Uterus (tissue), 4 donors: ENCODE results near the gene KCNIP1. TPM values are rescaled to one million over a fixed set of nuclear protein-coding genes. Genes with fewer than 3 reads are reported as not detected.

Source experiments
- DNase-seq, 2 donors: peaks; one replicate each; pipeline ENCODE4 v3.0.0-alpha.2; 2019 to 2020
- H3K27ac ChIP-seq, 2 donors: fragments of 200-600 bp; sonication (generic); 1 replicate in 1 of 2; 2 replicates in 1 of 2; pipeline ENCODE4 v1.5.1; 2016 to 2018
- H3K27me3 ChIP-seq, 2 donors: fragments of 200-600 bp; sonication (generic); one replicate each; pipeline ENCODE4 v1.5.1; 2018 to 2019; ENCODE audit warnings: control low read depth in 1 of 2
- H3K36me3 ChIP-seq, 2 donors: fragments of 200-600 bp; sonication (generic); one replicate each; pipeline ENCODE4 v1.5.1; 2019; ENCODE audit warnings: control low read depth in 1 of 2
- H3K4me1 ChIP-seq, 2 donors: fragments of 200-600 bp; sonication (generic); one replicate each; pipeline ENCODE4 v1.5.1; 2018 to 2019; ENCODE audit warnings: control low read depth in 1 of 2
- H3K4me3 ChIP-seq, 2 donors: fragments of 200-600 bp; sonication (generic); 1 replicate in 1 of 2; 2 replicates in 1 of 2; pipeline ENCODE4 v1.5.1; 2018 to 2019; ENCODE audit warnings: mild to moderate bottlenecking in 1 of 2
- H3K9me3 ChIP-seq, 2 donors: fragments of 200-600 bp; sonication (generic); one replicate each; pipeline ENCODE4 v1.5.1; 2019; ENCODE audit warnings: control low read depth in 1 of 2
- POLR2A ChIP-seq, 2 donors: fragments of 450-650 bp; IDR thresholded peaks; one replicate each; pipeline ENCODE4 v1.6.1; 2016; ENCODE audit warnings: antibody characterized with exemption in 2 of 2, mild to moderate bottlenecking in 1 of 2, moderate library complexity in 1 of 2
- intact Hi-C: fragments of 100-400 bp; cut with DNase I; formaldehyde crosslinking; loops from one replicate; pipeline ENCODE4 v1.15.1; 2023; ENCODE audit warnings: low total_unique reads
- total RNA-seq, 4 donors: library from RNA; depleted of rRNA in 3 of 4; stranded (reverse); fragments of >200 nt in 3 of 4; gene quantifications; one replicate each; pipeline versions ENCODE4 v1.1.0 to v1.2.4, GENCODE V29; 2014 to 2023
- TF ChIP-seq, protein P1 (sequence below), 4 experiments: fragments of 200-600 bp in 2 of 4; fragments of 450-650 bp in 2 of 4; sonication (generic) in 2 of 4; IDR thresholded peaks; one replicate each; pipeline ENCODE4 v1.5.1; 2016 to 2019; ENCODE audit warnings: antibody characterized with exemption in 4 of 4, mild to moderate bottlenecking in 2 of 4, moderate library complexity in 1 of 4
- donor health status: DM: yes; HTN: yes; CAD: no.

Gene KCNIP1
- total RNA-seq, 4 donors from 2014 or later: 1.3 to 7.0 (median 3.9) TPM

DNA sequence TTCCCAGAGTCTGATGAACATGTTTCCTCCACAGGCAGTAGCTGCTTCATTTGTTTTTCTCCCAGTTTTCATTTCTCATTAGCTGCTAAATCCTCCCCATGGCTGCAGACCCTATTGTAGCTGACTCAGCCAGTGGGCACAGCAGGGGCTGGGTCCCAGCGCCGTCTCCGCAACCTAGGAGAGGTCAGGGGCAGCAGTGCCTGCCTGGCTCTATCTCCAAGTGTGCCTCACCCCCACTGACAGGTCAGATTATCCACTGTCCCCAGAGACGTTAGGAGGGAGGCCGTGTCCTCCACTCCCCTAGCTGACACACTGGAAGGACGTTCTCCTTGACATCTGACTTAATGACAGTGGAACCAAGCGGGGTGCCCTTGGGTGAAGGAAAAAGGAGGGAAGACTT lies 31.1 kb downstream of the KCNIP1 start:
- no peaks in the 10 kb centered on the region for H3K36me3 ChIP-seq

DNA sequence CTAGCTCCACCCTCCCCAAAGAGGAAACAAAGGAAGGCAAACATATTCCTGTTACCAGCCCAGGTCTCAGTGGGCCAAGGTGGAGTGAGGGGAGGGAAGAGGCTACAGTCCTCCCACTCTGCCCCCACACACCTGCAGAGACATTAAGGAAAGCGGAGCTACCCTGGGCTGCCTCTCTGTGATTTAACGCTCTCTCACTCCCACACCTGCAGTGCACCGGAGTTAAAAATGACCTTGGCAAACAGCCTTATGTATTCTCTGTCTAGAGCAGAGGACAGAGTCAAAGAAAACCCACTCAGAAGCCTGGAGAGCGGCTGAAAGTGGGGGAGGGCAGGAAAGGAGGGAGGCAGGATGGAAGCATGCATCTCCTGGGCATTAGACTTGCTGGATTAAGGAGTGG lies 32.7 kb downstream of the KCNIP1 start:
- Histone ChIP-seq H3K27me3 (no peaks in the 10 kb centered on the region), H3K27ac (no peak overlapping the region), H3K9me3 (no peaks in the 10 kb centered on the region), H3K4me1 (no peaks in the 10 kb centered on the region), H3K4me3 (no peak overlapping the region), H3K36me3 (no peaks in the 10 kb centered on the region)
- DNase-seq: no peak
- TF ChIP-seq, protein P1, sequence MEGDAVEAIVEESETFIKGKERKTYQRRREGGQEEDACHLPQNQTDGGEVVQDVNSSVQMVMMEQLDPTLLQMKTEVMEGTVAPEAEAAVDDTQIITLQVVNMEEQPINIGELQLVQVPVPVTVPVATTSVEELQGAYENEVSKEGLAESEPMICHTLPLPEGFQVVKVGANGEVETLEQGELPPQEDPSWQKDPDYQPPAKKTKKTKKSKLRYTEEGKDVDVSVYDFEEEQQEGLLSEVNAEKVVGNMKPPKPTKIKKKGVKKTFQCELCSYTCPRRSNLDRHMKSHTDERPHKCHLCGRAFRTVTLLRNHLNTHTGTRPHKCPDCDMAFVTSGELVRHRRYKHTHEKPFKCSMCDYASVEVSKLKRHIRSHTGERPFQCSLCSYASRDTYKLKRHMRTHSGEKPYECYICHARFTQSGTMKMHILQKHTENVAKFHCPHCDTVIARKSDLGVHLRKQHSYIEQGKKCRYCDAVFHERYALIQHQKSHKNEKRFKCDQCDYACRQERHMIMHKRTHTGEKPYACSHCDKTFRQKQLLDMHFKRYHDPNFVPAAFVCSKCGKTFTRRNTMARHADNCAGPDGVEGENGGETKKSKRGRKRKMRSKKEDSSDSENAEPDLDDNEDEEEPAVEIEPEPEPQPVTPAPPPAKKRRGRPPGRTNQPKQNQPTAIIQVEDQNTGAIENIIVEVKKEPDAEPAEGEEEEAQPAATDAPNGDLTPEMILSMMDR (IDR thresholded peaks at IDR 0.05): no peak
- TF ChIP-seq POLR2A (IDR thresholded peaks at IDR 0.05): no peak
- intact Hi-C loops: no loop called here

More for the DNA sequence above, 31.1 kb downstream of the KCNIP1 start:
- Histone ChIP-seq H3K9me3 (no peaks in the 10 kb centered on the region), H3K4me3 (no peak overlapping the region), H3K27ac (no peak overlapping the region), H3K27me3 (no peaks in the 10 kb centered on the region), H3K4me1 (no peaks in the 10 kb centered on the region)
- no peak for DNase-seq
- TF ChIP-seq POLR2A (IDR thresholded peaks at IDR 0.05): no peak
- TF ChIP-seq, protein P1 (IDR thresholded peaks at IDR 0.05): no peak
- intact Hi-C loops: no loop called here

DNA sequence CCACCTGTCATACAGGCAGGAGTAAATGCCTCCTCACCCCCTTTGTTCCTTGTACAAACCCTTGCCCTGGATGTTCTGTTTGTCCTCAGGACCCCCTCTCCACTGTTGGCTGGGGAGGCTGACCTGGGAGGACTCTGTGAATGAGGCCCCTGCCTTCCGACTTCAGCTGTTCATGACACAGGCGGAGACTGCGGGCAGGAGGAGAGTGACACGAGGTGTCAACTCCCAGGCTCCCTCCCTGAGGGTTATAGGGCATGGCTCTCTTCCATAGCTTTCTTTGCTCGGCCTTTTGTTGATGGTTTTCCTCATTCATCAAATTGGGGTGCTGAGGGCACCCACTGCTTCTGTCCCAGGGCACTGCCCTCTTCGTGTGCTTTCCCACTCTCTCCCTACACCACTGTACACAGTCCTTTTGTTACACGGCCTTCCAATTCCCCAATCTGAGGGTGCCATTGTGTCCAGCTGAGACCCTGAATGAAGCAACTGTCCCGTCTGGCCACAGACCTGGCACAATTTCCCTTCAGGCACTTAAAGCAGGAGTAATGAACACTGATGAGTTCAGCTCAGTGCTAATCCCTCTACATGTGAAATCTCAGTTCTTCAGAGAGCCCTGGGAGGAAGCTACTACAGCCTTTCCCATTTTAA lies 33.8 kb downstream of the KCNIP1 start:
- Histone ChIP-seq H3K4me1 (no peaks in the 10 kb centered on the region), H3K9me3 (no peaks in the 10 kb centered on the region), H3K4me3 (no peak overlapping the region), H3K36me3 (no peaks in the 10 kb centered on the region), H3K27ac (no peak overlapping the region), H3K27me3 (no peaks in the 10 kb centered on the region)
- no peak for TF ChIP-seq POLR2A (IDR thresholded peaks at IDR 0.05)
- DNase-seq: no peak
- intact Hi-C loops: no loop called here

DNA sequence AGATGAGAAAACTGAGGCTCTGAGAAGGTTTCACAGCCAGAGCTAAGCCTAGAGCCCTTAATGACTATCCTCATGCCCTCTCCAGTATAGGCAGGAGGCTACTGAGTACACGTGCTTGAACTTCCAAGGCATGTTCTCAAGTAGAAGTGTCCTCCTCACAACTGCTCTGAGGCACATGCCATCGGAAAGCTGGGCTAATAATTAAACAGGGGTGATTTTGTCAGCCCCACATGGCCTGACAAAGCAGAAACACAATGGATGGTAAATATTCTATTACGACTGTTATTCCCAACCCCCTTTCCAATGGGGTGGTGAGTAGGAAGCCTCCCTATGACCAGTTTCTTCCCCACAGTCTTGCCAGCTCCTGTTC lies 34.3 kb downstream of the KCNIP1 start:
- Histone ChIP-seq H3K4me1 (no peaks in the 10 kb centered on the region), H3K4me3 (no peak overlapping the region), H3K9me3 (no peaks in the 10 kb centered on the region), H3K27me3 (no peaks in the 10 kb centered on the region), H3K36me3 (no peaks in the 10 kb centered on the region), H3K27ac (no peak overlapping the region)
- DNase-seq: no peak
- TF ChIP-seq POLR2A (IDR thresholded peaks at IDR 0.05): no peak
- TF ChIP-seq, protein P1 (IDR thresholded peaks at IDR 0.05): no peak
- intact Hi-C loops: no loop called here

DNA sequence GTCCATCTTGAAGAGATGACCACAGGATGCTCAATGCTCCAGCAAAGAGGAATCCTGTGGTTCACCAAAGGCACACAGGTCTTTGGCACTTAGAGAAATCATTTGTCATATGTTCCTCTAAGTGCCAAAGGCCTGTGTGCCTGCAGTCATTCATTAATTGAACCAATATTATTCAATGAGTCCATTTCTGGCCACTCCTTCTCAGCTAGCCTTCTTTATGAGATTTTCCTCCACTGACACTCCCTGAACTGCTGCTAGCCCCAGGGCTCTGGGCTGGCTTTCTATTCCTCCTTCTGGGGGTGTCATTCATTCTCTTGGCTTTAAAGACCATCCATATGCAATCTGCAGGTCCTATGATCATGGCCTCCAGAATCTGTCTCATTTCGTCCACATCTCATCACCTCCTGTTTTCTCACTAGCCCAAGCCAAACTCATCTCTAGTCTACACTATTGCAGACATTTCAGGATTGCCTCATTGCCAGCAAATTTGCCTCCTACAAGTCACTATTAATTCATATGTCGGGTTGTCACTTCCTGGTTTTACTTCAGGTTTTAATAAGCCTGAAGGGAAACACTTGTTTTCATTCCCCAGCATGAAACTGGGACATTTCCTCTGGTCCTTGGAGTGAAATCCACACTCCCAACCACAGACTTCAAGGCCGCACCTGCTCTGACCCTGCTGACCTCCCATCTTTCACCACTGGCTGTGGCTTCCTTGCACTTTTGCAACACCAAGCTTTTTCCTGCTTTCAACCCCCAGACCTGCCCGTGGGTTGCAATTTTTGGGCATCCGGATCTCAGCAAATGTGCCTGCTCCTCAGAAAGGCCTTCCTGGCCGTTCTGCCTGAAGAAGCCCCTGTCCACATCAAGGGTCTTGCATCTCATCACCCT lies 35.1 kb downstream of the KCNIP1 start:
- no peaks in the 10 kb centered on the region for H3K9me3 ChIP-seq
- no peaks in the 10 kb centered on the region for H3K27me3 ChIP-seq
- no peaks in the 10 kb centered on the region for H3K36me3 ChIP-seq
- no peak for DNase-seq
- H3K27ac ChIP-seq: no peak overlapping the region
- TF ChIP-seq POLR2A (IDR thresholded peaks at IDR 0.05): no peak
- TF ChIP-seq, protein P1 (IDR thresholded peaks at IDR 0.05): no peak
- H3K4me1 ChIP-seq: no peaks in the 10 kb centered on the region
- intact Hi-C loops: no loop called here
- H3K4me3 ChIP-seq: no peak overlapping the region
